Activated CD8-positive, alpha-beta memory T cell treated with anti-CD3 and anti-CD28 coated beads, Interleukin-2, amount 50 U/mL, for 1 hour (primary cell): ENCODE measurements around the gene SLC7A8.

ENCODE experiments used
- DNase-seq: peaks from one replicate; pipeline ENCODE4 v3.0.0-alpha.2; 2020; ENCODE audit errors: extremely low read depth

The SLC7A8 gene

DNA sequence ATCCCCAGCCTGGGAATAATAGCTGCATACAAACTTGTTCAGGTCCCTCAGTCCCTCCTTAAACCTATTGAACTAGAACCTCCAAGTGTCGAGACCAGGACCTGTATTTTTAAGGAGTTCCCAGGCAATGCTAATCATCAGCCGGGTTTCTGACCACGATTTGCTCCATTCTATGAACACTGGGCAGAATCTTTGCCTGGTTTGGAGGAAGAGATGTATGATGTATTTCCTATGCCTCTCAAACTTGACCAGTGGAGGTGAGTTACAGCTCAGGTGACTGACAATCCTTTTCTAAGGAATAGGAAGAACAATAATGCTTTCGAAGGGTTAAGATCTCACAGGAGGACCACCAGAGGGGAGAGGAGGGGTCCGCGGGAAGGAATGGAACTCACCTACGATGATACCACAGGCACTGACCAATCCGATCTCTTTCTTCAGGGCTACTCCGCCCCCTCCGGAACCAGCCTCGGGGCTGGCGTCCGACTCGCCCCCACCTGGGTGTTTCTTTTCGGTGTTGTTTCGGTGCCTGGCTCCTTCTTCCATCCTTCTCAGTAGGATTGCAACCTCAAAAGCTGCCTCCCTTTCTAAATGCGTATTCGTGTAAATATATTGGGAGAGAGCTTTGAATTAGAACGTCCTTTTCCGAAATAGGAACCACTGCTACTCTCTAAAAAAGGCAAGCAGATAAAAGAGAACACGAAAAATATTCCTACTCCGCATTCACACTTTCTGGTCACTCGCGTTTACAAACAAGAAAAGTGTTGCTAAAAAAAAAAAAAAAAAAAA, 895 bp downstream of the SLC7A8 start:
- no peak for DNase-seq

DNA sequence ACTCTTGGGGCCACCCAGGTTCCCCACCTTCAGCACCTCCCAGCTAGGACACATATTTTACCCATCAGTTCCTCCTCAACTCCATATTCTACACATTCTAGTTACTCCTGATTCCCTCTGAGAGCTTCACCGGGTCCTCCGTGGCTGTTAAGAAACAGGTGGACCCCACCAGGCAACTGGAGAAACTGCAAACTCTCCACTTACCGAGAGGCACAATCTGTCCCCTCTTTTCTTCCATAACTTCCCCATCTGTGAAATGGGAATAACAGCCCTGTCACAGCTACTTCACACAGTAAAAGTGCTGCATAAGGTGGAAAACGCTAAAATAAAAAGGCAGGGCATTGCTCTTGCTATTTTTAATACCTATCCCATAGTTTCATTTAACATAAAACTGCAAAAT, 1.5 kb downstream of the SLC7A8 start:
- DNase-seq, result no peak

DNA sequence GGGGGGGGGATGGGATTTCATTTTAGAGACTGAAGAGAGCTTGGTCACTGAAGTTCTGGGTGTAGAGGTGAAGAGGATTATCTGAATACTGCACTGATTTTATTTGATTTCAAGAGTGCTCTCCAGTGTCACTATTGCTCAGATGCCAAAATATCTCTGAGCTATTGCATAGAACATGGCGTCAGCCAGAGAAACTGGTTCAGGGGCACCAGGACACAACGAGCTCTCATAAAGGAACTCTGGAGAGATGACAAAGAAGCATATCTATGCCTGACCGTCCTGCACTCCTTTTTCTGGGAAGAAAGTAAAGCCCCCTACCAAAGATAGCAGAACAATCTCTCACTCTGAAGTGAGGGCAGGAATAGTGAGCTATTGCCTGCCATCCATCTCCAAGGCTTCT, 2.0 kb downstream of the SLC7A8 start:
- DNase-seq, result no peak

DNA sequence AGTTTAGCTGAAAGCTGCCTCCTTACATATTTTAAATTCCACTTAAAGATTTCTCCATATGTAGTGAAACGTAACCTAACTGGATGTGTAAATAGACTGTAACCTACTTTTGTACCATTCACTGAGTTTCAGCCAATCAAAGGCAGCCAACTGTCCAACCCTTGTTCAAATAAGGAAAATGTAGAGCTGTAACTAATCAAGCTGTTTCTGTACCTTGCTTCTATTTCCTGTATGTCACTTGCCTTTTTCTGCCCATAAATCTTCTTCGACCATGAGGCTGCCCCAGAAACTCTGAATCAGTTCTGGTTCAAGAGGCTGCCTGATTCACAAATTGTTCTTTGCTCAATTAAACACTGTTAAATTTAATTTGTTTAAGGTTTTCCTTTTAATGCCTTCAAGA, 6.3 kb downstream of the SLC7A8 start:
- no peak for DNase-seq

DNA sequence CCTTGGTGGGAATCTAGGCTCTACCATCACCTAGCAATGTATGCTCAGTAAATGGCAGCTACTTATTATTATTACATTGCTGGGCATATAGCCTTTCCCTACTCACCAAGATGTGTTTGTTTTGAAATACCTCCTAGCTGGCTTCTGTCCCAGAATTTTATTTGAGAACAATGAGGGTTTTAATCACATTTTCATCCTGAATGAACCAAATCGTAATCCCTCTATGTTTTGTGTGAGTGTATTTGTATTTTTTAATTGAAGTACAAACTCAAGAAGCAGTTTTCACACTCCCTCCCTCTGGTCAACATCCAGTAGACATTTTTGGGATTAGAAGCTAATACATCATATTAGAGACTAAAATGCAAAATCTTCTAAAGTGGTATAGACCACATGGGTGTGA, 7.6 kb downstream of the SLC7A8 start:
- no peak for DNase-seq

DNA sequence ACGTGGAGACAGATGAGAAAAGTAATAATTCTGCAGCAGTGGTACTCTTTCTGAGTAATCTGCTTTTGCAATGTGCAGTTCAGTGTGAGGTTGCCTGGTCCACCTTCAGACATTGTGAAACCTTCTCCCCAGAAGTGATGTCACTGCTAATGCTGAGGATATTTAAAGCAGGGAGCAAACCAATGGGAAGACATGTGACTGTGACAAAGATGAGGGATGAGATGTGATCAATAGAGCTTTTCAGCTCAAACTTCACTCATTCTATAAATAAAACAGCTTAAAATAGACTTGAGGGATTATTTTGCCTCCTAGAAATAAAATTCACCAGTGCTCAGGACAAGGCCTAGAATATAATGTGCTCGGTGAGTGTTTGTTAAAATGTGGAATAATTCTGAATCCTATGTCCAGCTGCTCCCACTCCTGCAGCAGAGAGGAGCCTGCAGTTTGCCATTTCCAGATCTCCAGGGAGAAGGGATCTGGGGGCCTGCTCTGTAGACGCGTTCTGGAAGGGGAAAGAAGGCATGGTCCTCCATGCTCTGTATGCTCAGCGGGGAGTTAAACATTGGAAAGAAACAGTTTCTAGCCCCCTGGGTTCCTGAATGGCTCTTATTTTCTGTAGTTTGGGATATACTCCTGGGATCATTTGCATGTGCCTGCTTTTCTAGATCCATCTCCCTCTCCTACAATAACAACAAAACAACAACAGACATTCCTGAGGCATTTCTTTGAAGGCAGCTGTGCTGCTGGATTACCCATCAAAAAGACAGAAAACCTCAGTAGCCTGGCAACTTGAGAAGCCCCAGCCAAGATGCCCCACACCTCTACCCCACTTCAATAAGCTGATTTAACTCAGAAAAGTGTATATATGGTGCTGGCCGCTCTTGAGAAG, 8.9 kb downstream of the SLC7A8 start:
- no peak for DNase-seq

DNA sequence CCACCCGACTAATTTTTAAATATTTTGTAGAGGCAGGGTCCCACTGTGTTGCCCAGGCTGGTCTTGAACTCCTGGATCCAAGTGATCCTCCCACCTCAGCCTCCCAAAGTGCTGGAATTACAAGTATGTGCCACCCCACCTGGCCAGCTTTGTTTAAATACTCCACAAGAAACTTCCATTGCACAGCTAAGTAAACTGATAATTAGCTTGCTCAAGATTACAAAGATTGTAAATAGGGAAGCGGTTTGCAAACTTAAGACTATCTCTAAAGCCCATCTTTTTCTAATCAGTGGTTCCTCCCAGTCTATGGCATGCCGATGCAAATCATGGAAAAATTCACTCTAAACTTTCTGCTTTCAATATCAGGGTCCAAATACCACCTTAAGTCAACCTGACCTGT, 9.7 kb downstream of the SLC7A8 start:
- no peak for DNase-seq

DNA sequence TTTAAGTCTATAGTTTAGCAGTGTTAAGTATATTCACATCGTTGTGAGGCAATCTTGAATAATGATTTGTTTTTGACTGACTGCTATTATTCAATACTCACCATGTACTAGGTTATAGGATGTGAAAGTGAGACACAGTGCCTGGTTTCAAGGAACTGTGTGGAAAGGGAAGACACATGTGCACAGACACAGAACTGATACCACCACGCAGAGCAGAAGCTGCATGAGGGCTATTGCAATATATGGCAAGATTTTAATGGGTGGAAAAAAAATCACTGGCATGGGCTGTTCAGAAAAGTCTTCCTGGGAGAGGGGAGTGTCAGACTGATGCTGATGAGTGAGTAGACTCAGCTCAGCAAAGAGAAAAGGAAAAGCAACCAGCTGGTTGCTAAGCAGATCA, 10.4 kb downstream of the SLC7A8 start:
- DNase-seq, result no peak

DNA sequence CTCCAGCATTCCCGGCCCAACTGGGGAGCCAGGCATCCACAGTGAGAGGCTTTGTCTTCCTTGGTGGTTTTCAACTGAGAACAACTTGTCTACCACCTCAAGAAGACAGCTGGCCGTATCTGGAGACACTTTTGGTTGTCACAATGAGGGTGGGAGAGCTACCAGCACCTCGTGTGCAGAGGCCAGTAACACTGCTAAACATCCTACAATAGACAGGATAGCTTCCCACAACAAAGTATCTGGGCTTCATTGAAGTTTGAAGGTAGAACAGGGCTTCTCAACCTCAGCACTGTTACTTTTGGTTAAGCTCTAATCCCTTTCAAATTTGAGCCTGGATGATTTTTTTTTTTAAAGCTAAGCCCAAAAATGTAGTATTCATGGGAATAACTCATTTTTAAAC, 10.9 kb downstream of the SLC7A8 start:
- DNase-seq, result no peak

DNA sequence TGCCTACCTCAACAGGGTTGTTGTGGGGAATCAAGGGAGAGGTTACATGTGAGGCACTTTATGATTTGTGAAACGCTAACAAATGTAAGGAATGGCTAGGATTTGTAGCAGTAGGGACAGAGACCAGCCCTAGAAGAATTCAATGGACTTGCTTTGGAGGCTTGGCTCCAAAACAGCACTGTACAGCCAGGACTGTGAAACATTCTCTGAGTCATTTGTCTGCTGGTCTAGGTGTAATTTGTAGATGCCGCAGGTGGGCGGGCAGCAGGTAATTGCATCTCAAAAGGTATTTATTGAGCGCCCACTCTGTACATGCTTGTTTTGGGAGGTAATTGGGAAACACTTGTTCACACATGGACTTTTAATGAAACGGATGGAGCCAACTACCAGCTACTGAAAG, 11.4 kb downstream of the SLC7A8 start:
- DNase-seq, result no peak

DNA sequence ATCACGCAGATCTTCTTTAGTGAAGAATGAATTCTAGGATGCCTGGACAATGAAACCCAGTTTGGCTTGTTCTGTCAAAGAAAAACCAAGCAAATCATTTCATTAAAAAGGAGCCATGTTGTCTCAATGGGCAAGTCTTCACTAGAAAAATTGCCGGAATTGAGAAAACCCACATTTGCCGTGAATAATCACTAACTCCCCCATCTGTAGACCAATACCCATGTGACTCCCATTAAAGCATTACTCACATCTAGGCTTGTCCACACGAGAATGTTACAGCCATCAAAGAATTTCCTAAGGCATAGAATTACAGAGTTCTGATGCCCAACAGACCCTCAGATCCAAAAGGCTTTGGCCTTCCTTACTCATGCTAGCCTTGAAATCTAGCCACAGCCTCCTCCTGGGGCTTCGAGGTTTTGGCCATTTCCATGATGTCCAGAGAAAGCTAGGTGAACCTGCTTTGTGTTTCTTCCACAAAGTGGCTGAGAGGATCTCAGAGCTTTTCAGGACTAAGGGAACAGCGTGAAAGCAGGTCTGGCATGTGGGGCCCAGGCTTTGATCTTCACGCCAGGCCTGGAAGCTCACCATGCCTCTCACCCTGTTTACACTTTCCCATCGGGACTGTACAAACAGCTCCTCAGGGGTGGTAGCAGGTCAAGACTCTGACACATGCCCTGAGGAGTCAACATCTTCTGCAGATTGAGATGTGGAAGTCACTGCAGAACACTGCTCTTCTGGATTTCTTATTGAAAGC, 12.1 kb downstream of the SLC7A8 start:
- no peak for DNase-seq

DNA sequence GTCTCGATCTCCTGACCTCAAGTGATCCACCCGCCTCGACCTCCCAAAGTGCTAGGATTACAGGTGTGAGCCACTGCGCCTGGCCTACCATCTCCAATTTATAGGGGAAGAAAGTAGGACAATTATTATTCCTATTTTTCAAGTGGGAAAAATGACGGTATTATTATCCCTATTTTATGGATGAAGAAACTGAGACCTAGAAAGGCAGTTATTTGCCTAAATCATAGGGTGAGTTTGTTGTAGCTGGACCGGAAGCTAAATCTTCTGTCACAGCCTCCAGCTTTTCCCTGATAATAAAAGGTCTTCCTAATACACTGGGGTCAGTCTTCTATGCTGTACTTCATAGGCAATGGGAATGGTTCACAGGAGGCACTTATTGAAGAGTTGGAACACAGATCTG, 13.8 kb downstream of the SLC7A8 start:
- DNase-seq, result no peak

DNA sequence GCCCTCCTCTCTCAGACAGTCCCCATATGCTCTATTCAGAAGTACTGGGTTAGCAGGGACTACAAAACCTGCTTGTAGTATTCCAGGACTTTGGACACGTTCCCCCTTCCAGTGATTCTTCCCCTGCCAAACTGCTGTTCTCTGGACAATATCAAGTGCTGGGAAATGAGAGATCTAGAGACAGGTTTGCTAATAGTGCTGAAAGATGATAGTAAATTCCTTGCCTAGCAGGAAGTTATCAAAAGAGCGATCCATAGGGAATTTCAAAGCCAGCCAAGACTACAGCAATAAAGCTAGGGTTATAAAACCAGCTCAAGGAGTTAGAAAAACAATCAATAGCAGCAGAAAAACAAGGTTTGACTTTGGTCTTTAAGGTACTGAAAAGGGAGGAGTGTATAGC, 15.2 kb downstream of the SLC7A8 start:
- no peak for DNase-seq

DNA sequence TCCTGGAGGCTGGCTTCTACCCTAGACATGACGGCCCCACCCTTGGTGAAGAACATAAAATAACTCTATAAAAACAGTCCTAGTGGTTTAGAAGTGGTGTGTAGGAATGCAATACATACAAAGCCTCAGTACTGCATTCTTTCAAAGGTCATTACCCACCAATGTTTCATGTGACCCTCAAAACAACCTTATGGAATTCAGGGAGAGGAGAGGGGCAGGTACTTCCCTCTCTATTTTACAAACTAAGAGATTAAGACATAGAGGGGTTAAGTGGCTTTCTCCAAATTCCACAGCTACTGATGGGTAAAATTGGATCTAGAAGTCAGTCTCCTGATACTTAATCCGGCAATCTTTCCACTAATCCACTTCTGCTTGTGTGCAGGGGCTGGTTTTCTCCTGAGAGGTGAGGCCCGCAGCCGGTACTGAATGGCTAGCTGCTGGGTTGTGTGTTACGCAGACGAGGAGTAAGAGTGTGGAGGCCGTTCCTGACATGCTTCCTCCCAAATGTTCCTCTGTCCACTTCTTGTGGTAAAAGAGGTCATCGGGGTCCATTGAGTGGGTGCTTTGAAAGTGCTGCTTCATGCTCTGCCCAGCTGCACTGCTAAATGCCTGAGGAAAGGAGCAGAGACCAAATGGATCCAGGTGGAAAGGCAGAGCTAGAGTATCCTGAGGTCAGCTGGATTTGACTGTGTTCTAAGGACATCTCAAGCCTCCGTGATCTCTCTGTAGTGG, 16.2 kb downstream of the SLC7A8 start:
- DNase-seq, result no peak

DNA sequence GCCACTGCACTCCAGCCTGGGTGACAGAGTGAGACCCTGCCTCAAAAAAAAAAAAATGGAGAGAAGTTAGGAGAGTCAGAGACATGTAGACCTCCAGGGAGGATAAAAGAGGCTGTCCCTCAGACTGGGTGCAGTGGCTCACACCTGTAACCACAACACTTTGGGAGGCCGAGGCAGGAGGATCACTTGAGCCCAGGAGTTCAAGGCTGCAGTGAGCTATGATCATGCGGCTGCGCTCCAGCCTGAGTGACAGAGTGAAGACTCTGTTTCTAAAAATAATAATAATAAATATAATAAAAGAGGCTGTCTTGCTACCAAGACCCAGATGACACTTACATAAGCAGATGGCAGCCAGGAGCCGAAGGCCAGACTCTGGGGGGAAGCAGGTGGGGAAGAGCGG, 18.5 kb downstream of the SLC7A8 start:
- DNase-seq, result no peak

DNA sequence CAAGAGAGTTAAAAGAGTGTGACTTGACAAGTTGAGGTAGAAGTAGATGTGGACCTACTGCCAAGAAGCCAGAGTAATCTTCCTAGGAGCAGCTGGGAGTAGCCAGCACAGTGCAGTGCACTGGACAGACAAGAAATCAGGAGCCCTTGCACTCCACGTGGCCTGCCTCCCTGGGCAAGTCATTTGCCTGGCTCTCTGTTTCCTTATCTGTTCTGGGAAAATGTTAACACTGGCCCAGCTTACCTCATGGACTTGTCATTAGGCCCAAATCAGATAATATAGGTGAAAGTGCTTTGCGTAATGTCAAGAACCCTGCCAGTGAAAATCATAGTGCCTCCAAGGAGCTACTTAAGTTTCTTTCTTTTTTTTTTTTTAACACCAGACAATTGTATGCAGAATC, 19.2 kb downstream of the SLC7A8 start:
- no peak for DNase-seq

DNA sequence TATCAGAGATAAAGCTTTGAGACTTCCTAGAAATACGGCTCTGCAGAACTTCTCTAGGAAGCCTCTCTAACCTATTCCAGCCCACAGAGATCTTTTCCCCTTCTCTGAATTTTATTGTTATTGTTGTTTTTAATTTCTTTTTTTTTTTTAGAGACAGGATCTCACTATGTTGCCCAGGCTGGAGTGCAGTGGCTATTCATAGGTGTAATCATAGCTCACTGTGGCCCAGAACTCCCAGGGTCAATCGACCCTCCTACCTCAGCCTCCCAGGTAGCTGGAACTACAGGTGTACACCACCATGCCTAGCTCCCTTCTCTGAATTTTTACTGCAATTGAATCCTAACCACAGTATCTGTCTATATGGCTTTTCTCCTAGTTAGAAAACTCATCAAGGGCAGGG, 19.6 kb downstream of the SLC7A8 start:
- no peak for DNase-seq

DNA sequence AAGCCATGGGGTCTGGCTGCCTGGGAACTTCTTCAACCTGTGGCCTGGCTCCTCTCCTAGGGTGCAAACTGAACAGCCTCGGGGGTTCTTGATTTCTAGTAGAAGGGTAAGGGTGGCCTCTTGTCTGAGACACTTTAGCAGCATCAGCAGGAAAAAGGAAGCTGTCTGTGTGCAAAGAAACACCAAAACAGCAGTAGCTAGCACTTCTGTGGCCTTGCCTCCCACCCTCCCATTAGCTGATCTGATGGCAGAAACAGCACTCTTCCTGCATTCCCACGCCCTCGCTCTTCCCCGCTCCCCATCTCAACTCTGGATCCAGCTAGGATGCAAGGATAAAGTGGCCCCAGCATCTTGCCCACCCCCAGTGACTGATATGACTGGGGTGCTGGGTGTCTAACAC, 20.7 kb downstream of the SLC7A8 start:
- DNase-seq, result no peak

DNA sequence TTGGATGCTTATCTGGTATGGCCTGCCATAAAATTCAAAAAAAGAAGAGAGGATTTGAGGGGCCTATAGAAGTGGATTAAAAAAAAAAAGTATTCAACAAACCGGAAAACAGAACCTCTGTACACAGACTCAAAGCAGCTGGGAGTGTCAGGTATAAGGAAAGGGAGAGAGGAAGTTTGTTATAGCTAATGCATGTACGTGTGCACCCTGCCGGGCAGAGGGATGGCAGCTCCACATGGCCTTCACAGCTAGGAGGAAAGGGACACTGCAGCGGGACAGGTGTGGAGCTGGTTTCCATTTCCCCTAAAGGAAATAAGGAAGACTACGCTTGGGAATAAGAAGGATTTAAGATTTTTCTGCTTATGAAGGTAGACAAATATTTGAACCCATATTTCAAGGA, 21.5 kb downstream of the SLC7A8 start:
- DNase-seq, result no peak

DNA sequence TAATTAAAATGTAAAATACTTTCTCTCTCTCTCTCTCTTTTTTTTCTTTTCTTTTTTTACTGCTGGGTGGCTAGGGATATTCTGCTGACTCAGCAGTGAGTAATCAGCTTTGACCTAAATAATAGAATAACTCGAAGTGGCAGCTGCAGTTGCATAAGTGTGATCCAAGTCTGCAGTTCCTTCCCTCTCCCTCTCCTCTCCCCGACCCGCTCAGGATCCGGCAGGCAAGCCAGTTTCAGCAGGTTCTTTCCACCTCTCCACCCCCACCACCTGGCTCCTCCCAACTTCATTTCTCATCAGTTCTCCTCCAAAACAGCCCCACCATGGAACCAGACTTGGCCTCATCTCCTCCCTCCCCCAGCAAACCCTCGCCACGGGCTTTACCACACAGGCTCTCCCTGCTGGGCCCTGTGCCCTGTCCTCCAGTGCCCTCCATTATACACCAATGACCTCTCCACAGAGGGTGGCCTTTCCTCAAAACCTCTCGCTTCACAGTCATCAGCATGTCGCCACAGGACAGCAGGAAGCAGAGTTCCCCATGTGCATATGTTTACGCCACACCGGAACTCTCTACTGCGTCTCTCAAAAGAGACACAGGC, 22.4 kb downstream of the SLC7A8 start:
- DNase-seq, result no peak

DNA sequence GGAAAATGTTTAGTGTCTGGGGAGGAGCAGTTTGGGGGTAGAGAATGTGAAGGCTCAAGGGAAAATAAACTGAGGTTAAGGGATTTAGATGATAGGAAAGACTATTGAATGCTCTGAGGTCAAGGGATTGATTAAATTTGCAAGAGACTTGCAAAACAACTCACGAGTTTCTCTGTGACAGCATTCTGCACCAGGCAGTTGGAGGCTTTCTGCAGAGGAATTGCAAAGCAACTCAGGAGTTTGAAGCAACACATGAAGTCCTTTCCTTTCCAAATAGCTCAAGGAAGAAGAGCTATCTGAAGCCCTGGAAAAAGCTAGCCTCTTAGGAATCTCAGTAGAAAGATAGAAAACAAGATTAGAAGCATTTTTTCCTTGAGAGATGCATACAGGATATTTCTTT, 23.9 kb downstream of the SLC7A8 start:
- DNase-seq, result no peak
